Right atrium auricular region (tissue), 2 donors: ENCODE measurements around the gene FRMD3. TPM values are rescaled to one million over a fixed set of nuclear protein-coding genes. Genes with fewer than 3 reads are reported as not detected.

Experiments used
- DNase-seq: peaks from one replicate; pipeline ENCODE4 v3.0.0-alpha.2; 2019; ENCODE audit warnings: low spot score
- H3K27ac ChIP-seq, 2 donors: fragments of 200-600 bp; sonication (generic); 1 replicate in 1 of 2; 2 replicates in 1 of 2; pipeline ENCODE4 v1.5.1; 2016 to 2019
- H3K27me3 ChIP-seq, 2 donors: fragments of 200-600 bp; sonication (generic); one replicate each; pipeline versions ENCODE4 v1.5.1 to v1.6.0; 2017 to 2019
- H3K36me3 ChIP-seq: fragments of 200-600 bp; sonication (generic); one replicate; pipeline ENCODE4 v1.5.1; 2016
- H3K4me1 ChIP-seq, 2 donors: fragments of 200-600 bp; sonication (generic); one replicate each; pipeline versions ENCODE4 v1.5.1 to v1.6.0; 2017 to 2019
- H3K4me3 ChIP-seq, 2 donors: fragments of 200-600 bp; sonication (generic); 1 replicate in 1 of 2; 2 replicates in 1 of 2; pipeline ENCODE4 v1.5.1; 2017 to 2019; ENCODE audit warnings: mild to moderate bottlenecking in 1 of 2, moderate library complexity in 1 of 2
- H3K9me3 ChIP-seq, 2 donors: fragments of 200-600 bp; sonication (generic); one replicate each; pipeline ENCODE4 v1.5.1; 2019
- CTCF ChIP-seq, 2 donors: fragments of 200-600 bp; sonication (generic); IDR thresholded peaks; one replicate each; pipeline ENCODE4 v1.5.1; 2019; ENCODE audit warnings: antibody characterized with exemption in 2 of 2
- total RNA-seq, 2 donors: library from RNA; depleted of rRNA; stranded (reverse); fragments of >200 nt; gene quantifications; one replicate each; pipeline ENCODE4 v1.1.0, GENCODE V29; 2016

The FRMD3 gene
- total RNA-seq, 2 donors from 2014 or later: 31.4 to 77.5 TPM

- Histone ChIP-seq H3K27me3 (no peaks in the 10 kb centered on the region), H3K36me3 (no peaks in the 10 kb centered on the region), H3K4me1 (peaks cover 0 to 10% of the 10 kb centered on the region in 2 donors), H3K9me3 (no peaks in the 10 kb centered on the region), H3K27ac (no peak overlapping the region), H3K4me3 (no peak overlapping the region)
- TF ChIP-seq CTCF (IDR thresholded peaks at IDR 0.05): no peak
- no peak for DNase-seq
Observed at GRCh38 chr9:83343366-83343999, 194.7 kb downstream of the FRMD3 start.

- no peak overlapping the region for H3K4me3 ChIP-seq
- no peak overlapping the region for H3K27ac ChIP-seq
- DNase-seq: no peak
- TF ChIP-seq CTCF (IDR thresholded peaks at IDR 0.05): no peak
- no peaks in the 10 kb centered on the region for H3K27me3 ChIP-seq
- no peaks in the 10 kb centered on the region for H3K9me3 ChIP-seq
- no peaks in the 10 kb centered on the region for H3K36me3 ChIP-seq
- peaks cover 0 to 10% of the 10 kb centered on the region in 2 donors for H3K4me1 ChIP-seq
Observed at GRCh38 chr9:83342731-83343130, 195.5 kb downstream of the FRMD3 start.

GRCh38 chr9:83342006-83342405, 196.2 kb downstream of the FRMD3 start:
- H3K36me3 ChIP-seq: no peaks in the 10 kb centered on the region
- no peak overlapping the region for H3K27ac ChIP-seq
- no peaks in the 10 kb centered on the region for H3K27me3 ChIP-seq
- no peak for DNase-seq
- no peak overlapping the region for H3K4me3 ChIP-seq
- peaks cover 0 to 9% of the 10 kb centered on the region in 2 donors for H3K4me1 ChIP-seq
- no peaks in the 10 kb centered on the region for H3K9me3 ChIP-seq
- TF ChIP-seq CTCF (IDR thresholded peaks at IDR 0.05): no peak

- no peak overlapping the region for H3K4me3 ChIP-seq
- no peak overlapping the region for H3K27ac ChIP-seq
- no peak for DNase-seq
- H3K27me3 ChIP-seq: no peaks in the 10 kb centered on the region
- TF ChIP-seq CTCF (IDR thresholded peaks at IDR 0.05): no peak
- no peaks in the 10 kb centered on the region for H3K9me3 ChIP-seq
- no peaks in the 10 kb centered on the region for H3K4me1 ChIP-seq
- no peaks in the 10 kb centered on the region for H3K36me3 ChIP-seq
Observed at GRCh38 chr9:83340451-83340850, 197.8 kb downstream of the FRMD3 start.

- Histone ChIP-seq H3K9me3 (no peaks in the 10 kb centered on the region), H3K27me3 (no peaks in the 10 kb centered on the region), H3K36me3 (no peaks in the 10 kb centered on the region), H3K27ac (no peak overlapping the region), H3K4me3 (no peak overlapping the region), H3K4me1 (no peaks in the 10 kb centered on the region)
- no peak for TF ChIP-seq CTCF (IDR thresholded peaks at IDR 0.05)
- no peak for DNase-seq
Observed at GRCh38 chr9:83339435-83339834, 198.8 kb downstream of the FRMD3 start.

- Histone ChIP-seq H3K27me3 (no peaks in the 10 kb centered on the region), H3K4me1 (no peaks in the 10 kb centered on the region), H3K4me3 (no peak overlapping the region), H3K9me3 (no peaks in the 10 kb centered on the region), H3K27ac (no peak overlapping the region), H3K36me3 (no peaks in the 10 kb centered on the region)
- TF ChIP-seq CTCF (IDR thresholded peaks at IDR 0.05): no peak
- DNase-seq: no peak
Observed at GRCh38 chr9:83336706-83337105, 201.5 kb downstream of the FRMD3 start.
